Trophoblast cell (in vitro differentiated cells and primary cell): Measurements from ENCODE around the gene TUBGCP2.
A peak's percentile ranks its signal among the peaks of the same experiment; 100 is the strongest.

ENCODE experiments used
- DNase-seq, 2 donors: peaks; one replicate each; pipeline ENCODE4 v3.0.0-alpha.2; 2016
- H2AFZ ChIP-seq: 2 replicates; pipeline ENCODE4 v1.6.1; 2013; ENCODE audit warnings: low read length, moderate library complexity, mild to moderate bottlenecking; ENCODE audit not compliant: insufficient read depth, poor library complexity
- H2AK5ac ChIP-seq: 2 replicates; pipeline ENCODE4 v1.6.1; 2013; ENCODE audit warnings: mild to moderate bottlenecking, low read length
- H2BK120ac ChIP-seq: 2 replicates; pipeline ENCODE4 v1.6.1; 2013; ENCODE audit warnings: low read length, mild to moderate bottlenecking, moderate library complexity; ENCODE audit not compliant: insufficient read depth, poor library complexity
- H2BK12ac ChIP-seq: 2 replicates; pipeline ENCODE4 v1.6.1; 2013; ENCODE audit warnings: mild to moderate bottlenecking, low read length, moderate library complexity
- H2BK5ac ChIP-seq: 2 replicates; pipeline ENCODE4 v1.6.1; 2013; ENCODE audit warnings: low read length, low read depth, moderate library complexity, mild to moderate bottlenecking; ENCODE audit not compliant: poor library complexity
- H3K14ac ChIP-seq: 2 replicates; pipeline ENCODE4 v1.6.1; 2013; ENCODE audit warnings: mild to moderate bottlenecking, low read length
- H3K18ac ChIP-seq: 2 replicates; pipeline ENCODE4 v1.6.1; 2013; ENCODE audit warnings: mild to moderate bottlenecking, low read length
- H3K23ac ChIP-seq: 2 replicates; pipeline ENCODE4 v1.6.1; 2013; ENCODE audit warnings: low read length
- H3K27ac ChIP-seq: 2 replicates; pipeline ENCODE4 v1.5.1; 2013; ENCODE audit warnings: low read depth, mild to moderate bottlenecking, inconsistent platforms, low read length, moderate library complexity
- H3K27me3 ChIP-seq: 2 replicates; pipeline ENCODE4 v1.6.1; 2013; ENCODE audit warnings: inconsistent platforms, mild to moderate bottlenecking, low read length, moderate library complexity; ENCODE audit not compliant: insufficient read depth
- H3K36me3 ChIP-seq, 2 experiments: 1 replicate in 1 of 2; 2 replicates in 1 of 2; pipeline ENCODE4 v1.6.1; 2013; ENCODE audit warnings: low read length in 2 of 2, mild to moderate bottlenecking in 2 of 2, moderate library complexity in 1 of 2; ENCODE audit not compliant: insufficient read depth in 2 of 2, control insufficient read depth in 1 of 2
- H3K4ac ChIP-seq: 2 replicates; pipeline ENCODE4 v1.6.1; 2013; ENCODE audit warnings: low read depth, mild to moderate bottlenecking, low read length, moderate library complexity
- H3K4me1 ChIP-seq, 2 experiments: 1 replicate in 1 of 2; 2 replicates in 1 of 2; pipeline ENCODE4 v1.6.1; 2013; ENCODE audit warnings: low read length in 2 of 2, mild to moderate bottlenecking in 2 of 2, moderate library complexity in 1 of 2; ENCODE audit not compliant: insufficient read depth in 2 of 2, control insufficient read depth in 1 of 2
- H3K4me2 ChIP-seq: 2 replicates; pipeline ENCODE4 v1.6.1; 2013; ENCODE audit warnings: inconsistent platforms, mild to moderate bottlenecking, low read length, moderate library complexity
- H3K4me3 ChIP-seq: 2 replicates; pipeline ENCODE4 v1.5.1; 2013; ENCODE audit warnings: mild to moderate bottlenecking, low read depth, low read length, inconsistent platforms
- H3K79me1 ChIP-seq: one replicate; pipeline ENCODE4 v1.6.1; 2013; ENCODE audit warnings: low read length
- H3K79me2 ChIP-seq: 2 replicates; pipeline ENCODE4 v1.6.1; 2013; ENCODE audit warnings: low read length, mild to moderate bottlenecking; ENCODE audit not compliant: control insufficient read depth, insufficient read depth, poor library complexity
- H3K9ac ChIP-seq: 2 replicates; pipeline ENCODE4 v1.6.1; 2013; ENCODE audit warnings: mild to moderate bottlenecking, low read length
- H3K9me3 ChIP-seq: 2 replicates; pipeline ENCODE4 v1.6.1; 2013; ENCODE audit warnings: low read depth, mild to moderate bottlenecking, control low read depth, inconsistent platforms, low read length; ENCODE audit not compliant: insufficient read depth
- H4K12ac ChIP-seq: 2 replicates; pipeline ENCODE4 v1.6.1; 2013; ENCODE audit warnings: low read depth, mild to moderate bottlenecking, low read length, moderate library complexity
- H4K8ac ChIP-seq: 2 replicates; pipeline ENCODE4 v1.6.1; 2013; ENCODE audit warnings: low read depth, mild to moderate bottlenecking, low read length, moderate library complexity
- H4K91ac ChIP-seq: one replicate; pipeline ENCODE4 v1.6.1; 2013; ENCODE audit warnings: low read depth, mild to moderate bottlenecking, low read length, moderate library complexity
- WGBS: extraction: QIAGEN DNeasy Blood & Tissue Kit; methylation state at CpG from one replicate; pipeline ENCODE4 v1.1.7; 2013; ENCODE audit warnings: missing lambda C conversion rate; ENCODE audit not compliant: insufficient read length, insufficient coverage; ENCODE audit errors: extremely low coverage; 5-methylcytosine and 5-hydroxymethylcytosine counted together

The TUBGCP2 gene

DNA sequence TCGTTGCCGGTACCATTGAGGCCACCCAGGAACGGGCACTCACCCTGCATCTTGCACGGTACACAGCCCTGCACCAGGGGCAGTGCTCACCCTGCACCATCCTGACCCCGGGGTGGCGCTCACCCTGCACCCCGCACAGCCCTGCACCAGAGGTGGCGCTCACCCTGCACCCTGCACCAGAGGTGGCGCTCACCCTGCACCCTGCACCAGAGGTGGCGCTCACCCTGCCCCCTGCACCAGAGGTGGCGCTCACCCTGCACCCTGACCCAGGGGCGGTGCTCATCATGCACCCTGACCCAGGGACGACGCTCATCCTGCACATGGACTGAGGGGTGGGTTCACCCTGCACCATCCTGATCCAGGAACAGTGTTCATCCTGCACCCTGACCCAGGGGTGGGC is 6.4 kb downstream of the TUBGCP2 start:
- Histone ChIP-seq H2BK5ac (no peak overlapping the region), H3K4me2 (no peak overlapping the region)
- no CpG with 5 or more reads among the region's 14 CpGs for WGBS

DNA sequence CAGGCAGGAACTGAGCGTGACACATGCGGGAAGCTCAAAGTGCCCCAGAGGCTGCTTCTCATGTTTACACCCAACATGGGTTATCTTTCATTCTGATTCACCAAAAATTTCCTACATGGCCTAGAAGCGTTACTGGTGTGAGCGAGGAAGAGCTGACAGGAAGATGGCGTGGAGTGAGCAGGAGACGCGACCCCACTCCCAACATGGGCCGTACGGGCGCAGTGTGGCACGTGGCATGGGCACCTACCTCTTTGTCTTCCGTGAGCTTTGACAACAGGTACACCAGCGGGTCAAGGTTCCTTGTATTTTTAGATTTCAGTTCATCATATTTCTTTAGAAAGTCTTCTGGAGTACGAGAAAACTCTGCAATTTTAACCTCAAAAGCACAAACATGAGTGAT is 8.9 kb downstream of the TUBGCP2 start:
- no peak for DNase-seq
- Histone ChIP-seq H4K8ac (no peak overlapping the region), H2AFZ (no peak overlapping the region), H4K12ac (no peak overlapping the region), H3K4me1 (no peaks in the 10 kb centered on the region), H3K14ac (no peak overlapping the region), H3K4me2 (no peak overlapping the region), H3K9ac (no peak overlapping the region), H3K18ac (no peak overlapping the region), H2BK12ac (no peak overlapping the region), H3K79me2 (no peaks in the 10 kb centered on the region), H2BK5ac (no peak overlapping the region), H4K91ac (no peak overlapping the region), H3K27me3 (no peaks in the 10 kb centered on the region), H3K23ac (no peak overlapping the region), H3K36me3 (peaks cover 58 to 70% of the 10 kb centered on the region in 2 experiments), H3K9me3 (peaks cover 3% of the 10 kb centered on the region), H3K27ac (no peak overlapping the region), H2AK5ac (no peak overlapping the region), H3K4ac (no peak overlapping the region), H2BK120ac (no peak overlapping the region), H3K4me3 (no peak overlapping the region), H3K79me1 (no peaks in the 10 kb centered on the region)
- no CpG with 5 or more reads among the region's 14 CpGs for WGBS

More for the DNA sequence above, 6.4 kb downstream of the TUBGCP2 start:
- no peak overlapping the region for H2BK12ac ChIP-seq
- no peak overlapping the region for H4K12ac ChIP-seq
- H3K4me3 ChIP-seq, result peak overlapping the region; percentile 18
- no peaks in the 10 kb centered on the region for H3K9me3 ChIP-seq
- H3K14ac ChIP-seq, result no peak overlapping the region
- peaks cover 37 to 49% of the 10 kb centered on the region in 2 experiments for H3K36me3 ChIP-seq
- no peak overlapping the region for H3K23ac ChIP-seq
- H3K4ac ChIP-seq, result no peak overlapping the region
- H2AK5ac ChIP-seq, result no peak overlapping the region
- no peak overlapping the region for H3K27ac ChIP-seq
- no peaks in the 10 kb centered on the region for H3K79me2 ChIP-seq
- no peak overlapping the region for H3K9ac ChIP-seq
- no peaks in the 10 kb centered on the region for H3K27me3 ChIP-seq
- H4K91ac ChIP-seq, result no peak overlapping the region
- H4K8ac ChIP-seq, result no peak overlapping the region
- H3K4me1 ChIP-seq, result peaks cover 0 to 2% of the 10 kb centered on the region in 2 experiments
- no peak for DNase-seq
- H3K79me1 ChIP-seq, result no peaks in the 10 kb centered on the region
- H3K18ac ChIP-seq, result peak overlapping the region; percentile 15
- H2AFZ ChIP-seq, result no peak overlapping the region
- no peak overlapping the region for H2BK120ac ChIP-seq

DNA sequence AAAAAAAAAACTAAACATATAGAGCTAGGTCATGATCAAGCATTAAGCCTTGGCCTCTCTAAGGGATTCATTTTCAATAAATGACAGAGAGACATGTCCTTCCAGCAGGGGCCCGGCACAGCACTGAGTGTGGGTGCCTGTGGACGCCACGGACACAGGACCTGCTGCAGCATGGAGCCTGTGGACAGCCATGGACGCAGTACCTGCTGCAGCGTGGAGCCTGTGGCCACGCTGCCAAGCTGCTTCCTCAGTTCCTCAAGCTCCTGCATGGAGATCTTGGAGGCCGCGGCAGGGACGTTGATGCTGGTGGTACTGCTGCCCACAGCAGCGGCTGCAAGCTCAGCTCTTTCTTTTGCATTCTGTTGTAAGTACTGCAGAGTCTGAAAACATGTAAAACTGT is 9.4 kb downstream of the TUBGCP2 start:
- Histone ChIP-seq H3K4me1 (no peaks in the 10 kb centered on the region), H2BK120ac (no peak overlapping the region), H2BK5ac (no peak overlapping the region), H3K4ac (no peak overlapping the region), H3K9ac (no peak overlapping the region), H3K23ac (no peak overlapping the region), H3K27ac (no peak overlapping the region), H2BK12ac (no peak overlapping the region), H3K4me3 (no peak overlapping the region), H3K14ac (no peak overlapping the region), H3K27me3 (no peaks in the 10 kb centered on the region), H3K79me1 (no peaks in the 10 kb centered on the region), H4K8ac (no peak overlapping the region), H3K9me3 (peaks cover 3% of the 10 kb centered on the region), H4K91ac (no peak overlapping the region), H3K4me2 (no peak overlapping the region), H3K36me3 (peaks cover 63 to 74% of the 10 kb centered on the region in 2 experiments), H2AFZ (no peak overlapping the region), H4K12ac (no peak overlapping the region), H2AK5ac (no peak overlapping the region), H3K18ac (no peak overlapping the region), H3K79me2 (no peaks in the 10 kb centered on the region)
- DNase-seq, result no peak
- no CpG with 5 or more reads among the region's 10 CpGs for WGBS

DNA sequence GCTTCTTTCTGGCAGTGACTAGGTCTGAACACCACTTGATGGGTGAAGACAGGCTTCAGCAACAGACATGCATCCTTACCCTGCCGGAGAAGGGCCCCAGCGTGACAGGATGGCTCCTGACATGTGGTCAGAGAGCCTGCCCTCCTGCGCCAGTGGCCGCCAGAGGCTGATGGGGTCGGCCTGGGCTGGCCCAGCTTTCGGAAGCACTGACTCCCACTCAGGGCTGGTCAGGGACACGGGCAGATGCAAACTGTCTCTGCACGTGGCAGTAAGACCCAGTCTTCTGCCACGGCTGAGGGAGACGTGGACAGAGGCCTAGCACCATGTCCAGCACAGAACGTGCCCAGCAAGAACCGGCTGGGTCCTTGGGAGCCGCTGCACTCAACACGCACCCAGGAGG is 10.2 kb downstream of the TUBGCP2 start:
- Histone ChIP-seq H3K27ac (no peak overlapping the region), H3K4me2 (no peak overlapping the region), H2BK12ac (no peak overlapping the region), H3K36me3 (peaks cover 69 to 80% of the 10 kb centered on the region in 2 experiments), H3K23ac (no peak overlapping the region), H3K4me1 (peaks cover 0 to under 1% of the 10 kb centered on the region in 2 experiments), H3K4ac (no peak overlapping the region), H3K4me3 (no peak overlapping the region), H4K12ac (no peak overlapping the region), H3K79me1 (no peaks in the 10 kb centered on the region), H3K14ac (no peak overlapping the region), H2AFZ (no peak overlapping the region), H3K18ac (no peak overlapping the region), H3K79me2 (no peaks in the 10 kb centered on the region), H2AK5ac (no peak overlapping the region), H4K8ac (no peak overlapping the region), H3K27me3 (no peaks in the 10 kb centered on the region), H2BK120ac (no peak overlapping the region), H3K9me3 (peaks cover 5% of the 10 kb centered on the region), H3K9ac (no peak overlapping the region), H2BK5ac (no peak overlapping the region), H4K91ac (no peak overlapping the region)
- no peak for DNase-seq
- no CpG with 5 or more reads among the region's 14 CpGs for WGBS
